Measurements from ENCODE around the gene ASIC3.

GRCh38 chr7:151074817-151075661 is 26.7 kb downstream of the ASIC3 start:
- no peak for TF ChIP-seq CTCF (conservative IDR thresholded peaks at IDR 0.05)
- TF ChIP-seq ZFX (IDR thresholded peaks at IDR 0.05), result no peak
